DMS53 treated with DMSO at 0.1 percent for 48 hours (cell line): Measurements from ENCODE around the gene SCAF11.

Source experiments
- DNase-seq: peaks from one replicate; lab custom pipeline; 2025; ENCODE audit not compliant: unreplicated experiment; lab: John Stamatoyannopoulos, UW

SCAF11 gene

DNA sequence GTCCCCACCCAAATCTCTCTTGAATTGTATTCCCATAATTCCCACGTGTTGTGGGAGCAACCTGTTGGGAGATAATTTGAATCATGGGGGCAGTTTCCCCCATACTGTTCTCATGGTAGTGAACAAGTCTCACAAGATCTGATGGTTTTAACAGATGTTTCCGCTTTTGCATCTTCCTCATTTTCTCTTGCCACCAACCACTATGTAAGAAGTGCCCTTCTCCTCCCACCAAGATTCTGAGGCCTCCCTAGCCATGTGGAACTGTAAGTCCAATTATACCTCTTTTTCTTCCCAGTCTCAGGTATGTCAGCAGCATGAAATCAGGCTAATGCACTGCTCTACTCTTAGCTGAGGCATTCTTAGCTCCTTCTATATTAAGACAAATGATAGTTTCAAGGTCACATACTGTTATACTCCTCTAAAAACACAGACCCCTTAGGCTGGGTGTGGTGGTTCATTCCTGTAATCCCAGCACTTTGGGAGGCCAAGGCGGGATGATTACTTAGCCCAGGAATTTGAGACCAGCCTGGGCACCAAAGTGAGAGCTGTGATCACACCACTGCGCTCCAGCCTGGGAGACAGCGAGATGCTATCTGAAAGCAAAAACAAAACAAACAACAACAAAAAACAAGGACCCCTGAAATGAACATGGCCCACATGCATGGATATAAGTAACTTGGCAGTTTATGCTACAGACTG lies 3.6 kb downstream of the SCAF11 start:
- DNase-seq = no peak

DNA sequence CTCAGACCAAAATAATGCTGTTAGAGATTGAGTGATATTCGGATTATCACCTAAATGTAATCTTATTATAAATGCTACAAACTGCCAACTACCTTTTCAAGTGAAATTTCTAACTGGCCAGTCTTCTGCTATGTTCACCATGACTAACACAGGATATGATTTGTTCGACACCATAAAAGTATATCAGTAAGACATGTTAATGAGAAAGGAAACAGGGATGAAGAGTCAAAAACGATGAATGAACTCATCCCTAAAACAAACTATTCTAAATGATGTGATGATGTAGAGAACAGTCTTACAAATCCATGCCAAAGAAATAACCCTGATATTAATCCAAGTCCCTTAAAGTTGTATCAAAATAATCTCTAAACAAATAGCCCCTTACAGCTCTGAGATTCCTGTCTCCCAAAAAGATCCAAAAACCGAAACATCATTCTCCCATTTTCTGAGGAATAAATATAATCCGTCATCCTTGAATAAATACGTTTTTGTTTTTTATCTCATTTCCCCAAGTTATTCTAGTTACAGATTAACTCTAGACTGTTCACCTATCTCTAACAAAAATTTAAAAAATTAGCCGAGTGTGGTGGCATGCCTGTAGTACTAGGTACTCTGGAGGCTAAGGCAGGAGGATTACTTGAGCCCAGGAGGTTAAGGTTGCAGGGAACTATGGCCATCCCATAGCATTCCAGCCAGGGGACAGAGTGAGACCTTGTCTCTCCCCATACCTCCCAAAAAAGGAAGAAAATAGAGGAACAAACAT lies 9.1 kb downstream of the SCAF11 start:
- no peak for DNase-seq

DNA sequence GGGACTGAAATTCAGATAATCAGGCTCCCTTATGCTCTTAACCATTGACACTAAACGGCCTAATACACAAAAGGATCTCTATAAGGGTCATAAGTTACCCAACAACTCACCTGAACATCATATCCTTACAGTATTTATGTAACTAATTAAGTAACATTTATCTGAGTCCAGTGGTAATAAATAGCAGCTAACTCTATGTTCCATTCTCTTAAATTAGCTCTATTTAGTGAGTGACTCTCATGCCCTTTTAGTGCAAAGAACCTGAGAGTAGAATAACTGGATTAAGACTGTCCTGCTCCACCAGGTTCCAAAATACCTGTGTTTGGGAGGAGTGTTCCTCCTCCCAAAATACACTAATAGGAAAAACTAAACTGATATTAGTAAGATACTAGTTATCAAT lies 9.8 kb downstream of the SCAF11 start:
- no peak for DNase-seq

DNA sequence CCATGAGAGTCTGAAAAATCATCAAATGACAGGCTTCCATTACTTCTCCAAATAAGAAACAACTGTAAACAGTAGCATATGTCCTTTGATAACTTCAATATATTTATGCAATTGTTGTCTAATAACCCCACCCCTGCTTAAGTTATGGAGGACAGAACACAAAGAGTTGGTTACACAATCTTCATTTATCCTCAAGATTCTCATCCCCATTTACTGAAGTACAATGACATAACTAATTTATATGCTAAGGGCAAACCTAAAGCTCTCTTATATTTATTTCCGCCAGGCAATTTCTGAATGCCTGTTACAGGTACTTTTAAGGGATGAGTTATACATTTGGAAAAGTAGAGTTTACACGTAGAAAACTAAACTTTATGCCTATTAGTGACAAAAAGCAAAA lies 12.3 kb downstream of the SCAF11 start:
- DNase-seq = no peak

DNA sequence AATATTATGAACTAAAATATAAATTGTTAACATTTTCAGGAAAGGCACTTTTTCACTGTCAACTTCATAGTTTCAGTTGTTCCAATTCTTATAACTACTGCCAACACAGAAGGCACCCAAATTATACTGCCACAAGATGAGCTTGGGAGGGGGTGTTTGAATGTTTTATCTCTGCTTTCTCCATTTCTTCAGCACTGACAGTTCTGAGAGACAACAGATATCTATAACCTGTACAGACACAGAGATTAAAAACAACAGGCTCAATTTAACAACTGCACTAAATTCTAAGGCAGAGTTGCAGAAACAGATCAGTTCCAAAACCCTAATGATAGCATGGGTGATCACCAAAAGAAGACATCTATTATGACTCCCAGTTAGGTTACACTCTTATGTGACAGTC lies 12.8 kb downstream of the SCAF11 start:
- no peak for DNase-seq

DNA sequence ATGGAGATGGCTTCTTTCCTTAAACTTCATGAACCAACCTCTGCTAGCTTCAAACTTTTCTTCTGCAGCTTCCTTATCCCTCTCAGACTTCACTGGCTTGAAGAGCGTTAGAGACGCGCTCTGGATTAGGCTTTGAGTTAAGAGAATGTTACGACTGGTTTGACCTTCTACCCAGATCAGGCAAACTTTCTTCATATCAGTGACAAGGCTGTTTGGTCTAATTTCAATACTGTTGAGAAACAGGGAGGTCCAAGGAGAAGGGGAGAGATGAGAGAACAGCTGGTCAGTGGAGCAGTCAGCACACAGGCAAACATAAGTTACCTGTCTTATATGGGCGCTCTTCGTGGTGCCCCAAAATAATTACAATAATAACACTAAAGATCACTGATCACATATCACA lies 14.9 kb downstream of the SCAF11 start:
- DNase-seq = no peak

DNA sequence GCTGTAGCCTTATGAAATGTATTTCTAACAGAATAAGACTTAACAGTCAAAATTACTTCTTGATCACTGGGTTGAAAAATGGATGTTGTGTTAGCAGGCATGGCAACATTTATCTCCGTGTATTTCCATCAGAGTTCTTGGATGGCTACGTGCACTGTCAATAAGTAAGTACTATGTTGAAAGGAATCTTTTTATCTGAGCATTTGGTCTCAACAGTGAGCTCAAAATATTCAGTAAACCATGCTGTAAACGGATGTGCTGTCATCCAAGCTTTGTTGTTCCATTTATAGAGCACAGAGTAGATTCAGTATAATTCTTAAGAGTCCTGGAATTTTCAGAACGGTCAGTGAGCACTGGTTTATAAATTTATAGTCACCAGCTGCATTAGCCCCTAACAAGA lies 15.5 kb downstream of the SCAF11 start:
- no peak for DNase-seq

DNA sequence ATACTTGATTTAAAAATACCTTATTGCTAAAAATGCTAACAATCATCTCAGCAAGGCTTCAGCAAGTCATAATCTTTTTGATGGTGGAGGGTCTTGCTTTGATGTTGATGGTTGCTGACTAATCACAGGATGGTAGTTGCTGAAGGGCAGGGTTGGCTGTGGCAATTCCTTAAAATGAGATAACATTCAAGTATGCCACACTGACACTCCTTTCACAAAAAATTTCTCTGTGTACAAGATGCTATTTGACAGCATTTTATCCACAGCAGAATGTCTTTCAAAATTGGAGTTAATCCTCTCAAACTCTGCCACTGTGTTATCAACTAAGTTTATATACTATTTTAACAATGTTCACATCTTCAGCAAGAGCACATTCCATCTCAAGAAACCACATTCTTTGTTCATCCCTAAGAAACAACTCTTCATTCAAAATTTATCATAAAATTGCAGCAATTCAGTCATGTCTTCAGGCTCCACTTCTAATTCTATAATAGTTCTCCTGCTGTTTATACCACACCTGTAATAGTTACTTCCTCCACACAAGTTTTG lies 16.1 kb downstream of the SCAF11 start:
- no peak for DNase-seq

DNA sequence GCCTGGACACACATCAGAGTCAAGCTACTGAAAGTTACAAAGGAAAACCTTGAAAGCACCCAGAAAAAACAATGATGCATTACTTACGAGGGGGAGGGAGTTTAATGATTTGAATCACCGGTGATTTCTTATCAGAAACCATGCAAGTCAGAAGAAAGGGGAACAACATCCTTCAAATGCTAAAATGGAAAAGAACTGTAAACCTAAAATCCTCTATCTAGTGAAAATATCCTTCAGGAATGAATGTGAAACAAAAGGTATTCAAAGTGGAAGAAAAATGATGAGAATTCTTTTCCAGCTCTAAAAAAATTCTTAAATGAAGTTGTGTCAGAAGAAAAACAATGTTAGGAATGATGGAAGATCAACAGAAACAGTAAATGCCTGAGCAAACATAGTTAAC lies 16.8 kb downstream of the SCAF11 start:
- DNase-seq = no peak

DNA sequence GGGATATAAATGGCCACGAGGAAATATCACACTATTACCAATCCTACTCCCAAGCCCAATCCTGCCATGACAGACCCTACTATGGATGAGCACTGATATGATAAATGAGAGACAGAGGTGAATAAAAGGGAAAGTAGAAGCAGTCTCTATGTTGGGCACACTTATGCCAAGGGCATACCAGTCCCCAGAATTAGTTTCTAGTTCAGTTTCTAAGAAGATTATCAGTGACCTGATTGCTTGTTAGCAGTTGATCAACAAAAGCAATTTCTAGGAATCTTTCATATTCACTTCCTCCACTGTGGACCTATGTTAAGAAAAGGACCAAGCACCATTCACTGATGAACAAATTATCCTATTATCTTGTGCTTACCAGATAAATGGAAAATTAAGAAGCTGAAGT lies 20.0 kb downstream of the SCAF11 start:
- DNase-seq = no peak

DNA sequence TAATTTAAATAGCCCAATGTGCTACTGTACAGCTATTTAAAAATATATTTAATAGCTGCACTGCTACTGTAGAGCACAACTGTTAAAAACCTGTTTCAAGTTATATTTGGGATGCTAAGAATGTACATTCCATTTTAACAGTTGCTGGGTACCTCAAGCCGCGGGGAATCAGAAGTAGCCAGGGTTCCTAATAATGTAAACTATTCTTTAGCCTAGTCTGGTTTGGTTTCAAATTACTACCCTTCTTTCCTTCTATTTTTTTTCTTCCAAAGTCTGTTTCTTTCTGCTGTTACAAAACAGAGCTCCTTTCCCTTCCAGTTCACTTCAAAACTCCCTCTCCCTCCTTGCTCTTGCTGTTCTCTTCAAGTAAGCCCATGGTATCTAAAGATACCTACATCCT lies 21.3 kb downstream of the SCAF11 start:
- DNase-seq = no peak

DNA sequence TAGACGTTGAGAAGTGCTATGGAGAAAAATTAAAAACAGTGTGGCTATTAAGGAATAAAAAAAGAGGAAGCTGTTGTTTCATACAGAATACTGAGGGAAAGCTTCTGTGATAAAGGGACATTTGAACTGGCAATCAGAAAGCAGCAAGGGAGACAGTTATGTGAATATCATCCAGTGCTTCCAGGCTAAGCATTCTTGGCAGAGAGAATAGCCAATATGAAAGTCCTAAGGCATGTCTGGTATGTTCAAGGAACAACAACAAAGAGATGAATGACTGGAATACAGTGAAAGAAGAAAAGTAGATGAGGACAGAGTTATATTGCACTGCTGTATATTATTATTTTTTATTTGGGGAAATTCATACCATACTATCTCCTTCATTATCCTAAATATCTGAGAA lies 23.9 kb downstream of the SCAF11 start:
- DNase-seq = no peak

DNA sequence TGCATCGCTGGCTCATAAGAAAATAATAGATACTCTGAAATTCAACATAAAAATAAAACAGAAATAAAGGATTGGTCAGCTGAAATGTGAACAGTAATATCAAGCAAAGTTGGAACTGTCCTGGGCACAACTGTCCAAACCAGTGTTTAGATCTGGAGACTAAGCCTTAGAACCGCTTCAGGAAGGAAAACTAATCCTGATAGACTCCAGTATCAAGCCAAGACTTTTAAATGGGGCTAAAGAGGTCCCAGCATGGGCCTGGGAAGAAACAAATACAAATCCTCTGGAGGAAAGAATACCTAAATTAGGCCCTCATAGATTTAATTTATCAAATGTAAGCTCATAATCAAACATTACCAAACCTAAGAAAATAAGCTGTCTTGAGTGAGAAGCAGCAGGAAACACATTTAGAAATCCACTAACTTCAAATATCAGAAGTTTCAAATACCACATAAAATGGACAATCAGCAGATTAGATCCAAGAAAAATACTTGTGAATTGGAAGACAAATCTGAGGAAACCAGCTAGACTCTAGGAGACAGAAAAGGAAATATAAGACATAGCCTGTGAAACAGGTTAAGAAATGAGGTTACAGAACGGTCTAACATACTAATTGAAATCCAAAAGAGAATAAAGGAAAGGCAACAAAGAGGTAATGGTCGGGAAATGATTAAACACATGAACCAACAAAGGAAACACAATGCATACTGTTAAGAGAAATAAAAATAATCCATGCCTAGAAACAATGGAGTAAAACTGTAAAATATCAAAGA lies 27.6 kb downstream of the SCAF11 start:
- DNase-seq = no peak

DNA sequence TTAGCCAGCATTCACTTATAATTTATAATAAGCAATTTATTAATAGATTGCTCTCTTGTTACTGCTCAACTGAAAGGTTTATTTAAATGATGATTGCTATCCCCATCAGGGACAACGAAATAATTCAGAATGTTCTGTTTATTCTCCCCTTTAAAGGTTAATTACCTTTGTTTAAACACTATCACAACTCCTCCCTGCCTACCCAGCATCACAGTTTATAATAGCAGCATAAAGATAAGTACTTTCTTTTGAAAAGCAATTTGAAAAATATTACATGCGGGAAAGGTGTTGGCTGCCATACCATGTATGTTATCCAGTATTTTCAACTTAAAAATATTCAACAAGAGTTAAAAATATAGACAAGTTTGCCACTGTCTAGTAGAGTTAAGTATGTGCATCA lies 30.6 kb downstream of the SCAF11 start:
- DNase-seq = no peak

DNA sequence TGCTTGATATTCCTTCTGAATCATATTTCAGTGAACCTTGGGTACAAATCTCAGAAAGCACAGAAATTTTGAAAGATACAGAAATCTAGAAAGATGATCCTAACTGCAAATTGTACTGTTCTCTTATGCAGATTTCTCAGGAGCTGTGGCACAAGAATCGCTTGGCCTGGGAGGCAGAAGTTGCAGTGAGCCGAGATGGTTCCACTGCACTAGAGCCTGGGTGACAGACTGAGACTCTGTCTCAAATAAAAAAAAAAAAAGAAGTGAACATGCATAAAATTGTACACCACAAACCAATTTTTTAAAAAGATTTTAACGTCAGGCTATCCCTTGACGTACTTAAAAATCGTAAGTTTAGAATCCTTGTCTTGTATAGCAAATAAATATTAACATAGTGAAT lies 31.3 kb downstream of the SCAF11 start:
- no peak for DNase-seq

DNA sequence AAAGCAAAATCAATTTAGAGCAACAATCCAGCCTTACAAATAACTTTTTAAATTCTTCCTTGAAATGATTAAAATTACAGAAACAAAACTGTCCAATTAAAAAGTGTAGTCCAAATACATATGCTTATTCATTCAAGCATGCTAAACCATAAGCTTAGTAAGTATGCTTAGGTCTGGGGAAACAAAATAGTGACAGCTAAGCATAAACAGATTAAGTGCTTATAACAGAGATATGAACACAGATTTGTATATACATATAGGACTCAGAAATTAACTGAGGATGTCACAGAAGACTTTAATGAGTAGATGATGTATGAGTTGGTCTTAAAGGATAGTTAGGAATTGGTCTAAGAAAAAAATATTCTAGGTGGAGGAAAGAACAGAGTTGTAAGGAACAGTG lies 41.8 kb downstream of the SCAF11 start:
- DNase-seq = no peak

DNA sequence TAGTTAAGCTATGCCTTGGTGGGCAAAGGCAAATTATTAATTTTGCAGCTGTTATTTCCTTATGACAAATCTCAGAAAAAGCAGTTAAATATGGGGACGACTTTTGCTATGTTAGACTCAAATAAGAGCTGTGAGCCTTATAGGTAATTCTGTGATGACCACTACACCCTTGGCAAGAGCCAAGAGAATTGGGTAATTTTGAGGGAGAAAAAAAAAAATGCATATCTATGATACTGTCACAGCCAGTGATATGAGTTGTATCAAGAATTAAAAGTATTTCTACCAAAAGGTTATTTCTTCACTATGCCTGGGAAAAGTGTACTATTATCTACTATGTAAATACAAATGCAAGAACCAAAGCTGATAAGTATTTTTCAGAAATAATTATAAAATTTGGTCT lies 43.9 kb downstream of the SCAF11 start:
- DNase-seq = no peak

DNA sequence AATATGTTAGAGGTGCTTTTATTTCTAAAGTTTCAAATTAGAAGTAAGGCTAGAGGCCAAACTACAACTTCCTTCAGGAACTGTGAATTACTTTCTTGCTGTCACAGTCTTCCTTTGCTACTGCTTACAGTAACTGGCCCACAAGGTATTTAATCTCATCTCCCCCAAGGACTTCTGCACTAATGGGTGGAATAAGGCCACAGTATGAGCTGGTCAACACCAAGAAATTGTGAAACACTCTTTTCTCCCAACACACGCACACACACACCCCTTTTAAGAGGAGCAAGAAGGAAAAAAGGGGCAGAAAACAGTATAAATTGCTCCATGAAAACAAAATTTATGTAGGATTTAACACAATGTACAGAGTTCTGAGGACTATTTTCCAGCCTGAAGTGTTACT lies 45.6 kb downstream of the SCAF11 start:
- DNase-seq = no peak

DNA sequence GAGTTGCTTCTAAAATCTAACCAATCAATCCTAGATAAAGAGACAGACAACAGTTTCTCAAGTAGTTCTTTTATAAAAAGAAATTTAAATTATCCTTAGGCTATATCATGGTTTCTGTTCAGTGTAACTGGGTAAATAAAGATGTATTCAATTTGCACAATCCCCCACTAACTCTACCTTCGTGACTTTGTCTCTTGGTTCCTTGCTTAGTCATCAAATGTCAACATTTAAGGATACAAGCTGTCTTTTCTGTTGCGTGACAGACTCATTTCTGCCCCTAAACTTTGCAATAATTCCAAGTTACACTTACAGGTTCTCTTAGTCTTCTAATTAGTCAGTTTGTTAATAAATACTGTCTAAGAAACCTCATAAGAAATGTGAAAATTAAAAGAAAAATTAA lies 50.6 kb downstream of the SCAF11 start:
- no peak for DNase-seq

DNA sequence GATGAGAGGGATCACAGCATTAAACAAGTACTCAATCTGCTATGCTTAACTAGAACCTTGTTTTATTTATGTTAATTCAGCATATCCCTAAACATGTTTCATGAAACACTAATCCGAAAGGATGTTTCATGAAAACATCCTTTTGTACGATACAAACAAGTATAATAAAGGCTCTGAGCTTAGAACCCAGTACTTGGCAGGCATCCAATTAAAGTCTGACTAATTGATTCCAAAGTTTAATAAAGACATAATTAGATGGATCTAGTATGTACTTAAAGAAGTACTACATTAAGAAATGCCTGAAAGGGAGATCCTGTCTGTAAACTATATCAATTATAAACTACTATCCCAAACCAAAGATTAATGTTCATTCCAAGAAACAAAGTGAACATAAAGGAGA lies 51.8 kb downstream of the SCAF11 start:
- DNase-seq = no peak

DNA sequence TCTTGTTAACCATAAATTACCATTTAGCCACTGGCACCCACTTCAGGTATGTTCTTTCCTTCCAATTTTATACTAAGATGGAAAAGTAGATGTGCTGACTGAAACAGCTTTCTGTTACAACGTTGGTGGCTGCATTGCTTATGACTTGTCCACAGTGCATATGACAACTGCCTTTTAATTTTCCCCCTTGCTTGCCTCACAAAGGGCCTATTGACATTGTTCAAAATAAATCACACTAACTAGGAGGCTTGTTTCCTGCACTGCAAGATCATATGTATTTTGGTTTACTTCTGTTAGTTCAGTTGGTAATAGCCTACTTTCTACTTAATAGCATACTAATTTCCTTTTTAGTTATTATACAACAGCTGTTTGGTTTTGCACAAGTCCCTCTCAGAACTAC lies 55.4 kb downstream of the SCAF11 start:
- no peak for DNase-seq

DNA sequence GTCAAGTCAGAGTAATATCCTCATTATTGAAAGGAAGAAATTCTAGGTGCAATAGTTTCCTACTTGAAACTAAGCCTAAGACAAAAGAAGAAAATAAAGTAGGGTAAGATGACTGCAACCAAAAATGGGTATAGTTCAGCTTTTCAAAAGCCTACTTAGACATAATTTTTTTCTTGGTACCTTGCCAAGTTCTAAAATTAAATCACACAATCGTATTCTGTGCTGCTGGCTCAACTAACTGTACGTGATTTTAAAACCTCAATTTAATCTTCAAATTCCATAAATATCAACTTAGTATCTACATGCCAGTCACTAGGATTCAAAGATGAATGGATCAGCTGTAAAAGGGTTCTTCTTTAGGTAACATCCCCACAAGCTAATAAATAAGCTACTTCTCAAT lies 56.9 kb downstream of the SCAF11 start:
- DNase-seq = no peak
